Measurements from ENCODE around the gene BLZF1. TPM values are rescaled to one million over a fixed set of nuclear protein-coding genes. Genes with fewer than 3 reads are reported as not detected.

BLZF1 gene
- polyA plus RNA-seq, 2 of the 4 experiments (the other 2 are of a cell fraction) = 15.6 to 29.6 TPM

DNA sequence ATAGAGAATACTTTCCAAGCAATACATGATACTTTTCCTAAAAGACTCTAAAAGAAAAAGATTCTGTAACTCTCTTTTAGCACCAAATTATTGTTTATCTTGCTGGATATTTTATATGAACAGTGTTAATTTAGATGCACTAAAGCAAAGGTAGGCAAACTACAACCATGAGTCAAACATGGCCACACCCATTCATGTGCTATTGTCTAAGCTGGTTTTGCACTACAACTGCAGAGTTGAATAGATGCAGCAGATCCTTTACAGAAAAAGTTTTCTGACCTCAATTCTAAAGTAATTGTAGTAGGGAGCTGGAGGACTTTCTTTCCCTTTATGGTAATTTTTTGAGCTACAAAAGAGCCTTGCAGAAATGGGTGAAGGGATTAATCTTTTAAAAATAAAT lies 19.4 kb downstream of the BLZF1 start:
- TF ChIP-seq RAD21 (conservative IDR thresholded peaks at IDR 0.05 in 1 of 2, IDR thresholded peaks at IDR 0.05 in 1 of 2) (no peak), CHD2 (IDR thresholded peaks at IDR 0.05; ENCODE audit: low read length, partially characterized antibody) (no peak), SREBF2 (IDR thresholded peaks at IDR 0.05) (no peak), CBX2 (IDR thresholded peaks at IDR 0.05; ENCODE audit: borderline replicate concordance, low read depth) (no peak), BHLHE40 (IDR thresholded peaks at IDR 0.05; ENCODE audit: low read depth, low read length) (no peak)
- Histone ChIP-seq H3K4me1 (no peaks in the 10 kb centered on the region), H3K27ac (no peak overlapping the region), H3K4me2 (no peak overlapping the region), H3K4me3 (no peak overlapping the region), H3K9me3 (no peaks in the 10 kb centered on the region)
- ATAC-seq = no peak
- ChIA-PET CTCF (interaction anchor here (0.7 kb wide), 1 partner anchor 22 kb away, joined by 3 read pairs; no protein-coding TSS in a partner anchor), POLR2A (no interaction called here)
- DNase-seq (ENCODE audit: low read depth in 1 of 2, low spot score in 1 of 2) = no peak
- FAIRE-seq = no peak

DNA sequence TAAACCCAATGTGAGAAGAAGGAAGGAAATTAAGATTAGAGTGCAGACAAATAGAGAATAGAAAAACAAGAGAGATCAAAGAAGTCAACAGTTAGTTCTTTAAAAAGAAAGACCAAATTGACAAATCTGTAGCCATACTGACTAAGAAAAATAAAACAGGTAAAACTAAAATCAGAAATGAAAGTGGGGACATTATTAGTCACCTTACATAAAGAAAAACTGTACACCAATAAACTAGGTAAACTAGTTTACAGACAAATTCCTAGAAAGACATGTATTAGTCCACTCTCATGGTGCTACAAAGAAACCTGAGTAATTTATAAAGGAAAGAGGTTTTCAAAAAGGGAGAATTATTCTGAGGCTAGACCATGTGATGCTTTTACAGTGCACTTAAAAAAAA lies 22.3 kb downstream of the BLZF1 start:
- Histone ChIP-seq H3K9me3 (no peaks in the 10 kb centered on the region), H3K27ac (no peak overlapping the region), H3K4me2 (no peak overlapping the region), H3K4me3 (no peak overlapping the region), H3K4me1 (no peaks in the 10 kb centered on the region)
- TF ChIP-seq, protein P1, sequence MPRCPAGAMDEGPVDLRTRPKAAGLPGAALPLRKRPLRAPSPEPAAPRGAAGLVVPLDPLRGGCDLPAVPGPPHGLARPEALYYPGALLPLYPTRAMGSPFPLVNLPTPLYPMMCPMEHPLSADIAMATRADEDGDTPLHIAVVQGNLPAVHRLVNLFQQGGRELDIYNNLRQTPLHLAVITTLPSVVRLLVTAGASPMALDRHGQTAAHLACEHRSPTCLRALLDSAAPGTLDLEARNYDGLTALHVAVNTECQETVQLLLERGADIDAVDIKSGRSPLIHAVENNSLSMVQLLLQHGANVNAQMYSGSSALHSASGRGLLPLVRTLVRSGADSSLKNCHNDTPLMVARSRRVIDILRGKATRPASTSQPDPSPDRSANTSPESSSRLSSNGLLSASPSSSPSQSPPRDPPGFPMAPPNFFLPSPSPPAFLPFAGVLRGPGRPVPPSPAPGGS (IDR thresholded peaks at IDR 0.05) = no peak
- TF ChIP-seq ZFP36 (IDR thresholded peaks at IDR 0.05; ENCODE audit: borderline replicate concordance, partially characterized antibody) (no peak), FOSL2 (IDR thresholded peaks at IDR 0.05) (no peak), FOSL2 (CRISPR knock-in tag; IDR thresholded peaks at IDR 0.05) (no peak), JUNB (IDR thresholded peaks at IDR 0.05) (no peak), TFCP2L1 (CRISPR knock-in tag; IDR thresholded peaks at IDR 0.05) (no peak), FOXS1 (CRISPR knock-in tag; IDR thresholded peaks at IDR 0.05) (no peak), HOXA7 (CRISPR knock-in tag; IDR thresholded peaks at IDR 0.05) (no peak), JUN (IDR thresholded peaks at IDR 0.05) (no peak), RARB (CRISPR knock-in tag; IDR thresholded peaks at IDR 0.05) (no peak)
- TF ChIP-seq, protein P2, sequence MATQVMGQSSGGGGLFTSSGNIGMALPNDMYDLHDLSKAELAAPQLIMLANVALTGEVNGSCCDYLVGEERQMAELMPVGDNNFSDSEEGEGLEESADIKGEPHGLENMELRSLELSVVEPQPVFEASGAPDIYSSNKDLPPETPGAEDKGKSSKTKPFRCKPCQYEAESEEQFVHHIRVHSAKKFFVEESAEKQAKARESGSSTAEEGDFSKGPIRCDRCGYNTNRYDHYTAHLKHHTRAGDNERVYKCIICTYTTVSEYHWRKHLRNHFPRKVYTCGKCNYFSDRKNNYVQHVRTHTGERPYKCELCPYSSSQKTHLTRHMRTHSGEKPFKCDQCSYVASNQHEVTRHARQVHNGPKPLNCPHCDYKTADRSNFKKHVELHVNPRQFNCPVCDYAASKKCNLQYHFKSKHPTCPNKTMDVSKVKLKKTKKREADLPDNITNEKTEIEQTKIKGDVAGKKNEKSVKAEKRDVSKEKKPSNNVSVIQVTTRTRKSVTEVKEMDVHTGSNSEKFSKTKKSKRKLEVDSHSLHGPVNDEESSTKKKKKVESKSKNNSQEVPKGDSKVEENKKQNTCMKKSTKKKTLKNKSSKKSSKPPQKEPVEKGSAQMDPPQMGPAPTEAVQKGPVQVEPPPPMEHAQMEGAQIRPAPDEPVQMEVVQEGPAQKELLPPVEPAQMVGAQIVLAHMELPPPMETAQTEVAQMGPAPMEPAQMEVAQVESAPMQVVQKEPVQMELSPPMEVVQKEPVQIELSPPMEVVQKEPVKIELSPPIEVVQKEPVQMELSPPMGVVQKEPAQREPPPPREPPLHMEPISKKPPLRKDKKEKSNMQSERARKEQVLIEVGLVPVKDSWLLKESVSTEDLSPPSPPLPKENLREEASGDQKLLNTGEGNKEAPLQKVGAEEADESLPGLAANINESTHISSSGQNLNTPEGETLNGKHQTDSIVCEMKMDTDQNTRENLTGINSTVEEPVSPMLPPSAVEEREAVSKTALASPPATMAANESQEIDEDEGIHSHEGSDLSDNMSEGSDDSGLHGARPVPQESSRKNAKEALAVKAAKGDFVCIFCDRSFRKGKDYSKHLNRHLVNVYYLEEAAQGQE (IDR thresholded peaks at IDR 0.05) = no peak
- TF ChIP-seq, protein P3, sequence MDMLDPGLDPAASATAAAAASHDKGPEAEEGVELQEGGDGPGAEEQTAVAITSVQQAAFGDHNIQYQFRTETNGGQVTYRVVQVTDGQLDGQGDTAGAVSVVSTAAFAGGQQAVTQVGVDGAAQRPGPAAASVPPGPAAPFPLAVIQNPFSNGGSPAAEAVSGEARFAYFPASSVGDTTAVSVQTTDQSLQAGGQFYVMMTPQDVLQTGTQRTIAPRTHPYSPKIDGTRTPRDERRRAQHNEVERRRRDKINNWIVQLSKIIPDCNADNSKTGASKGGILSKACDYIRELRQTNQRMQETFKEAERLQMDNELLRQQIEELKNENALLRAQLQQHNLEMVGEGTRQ (IDR thresholded peaks at IDR 0.05) = no peak
- POLR2A ChIA-PET = no interaction called here
- CTCF ChIA-PET = interaction anchor here (0.8 kb wide), 1 partner anchor 787 kb away, joined by 3 read pairs; no protein-coding TSS in a partner anchor
- DNase-seq (ENCODE audit: low read depth in 1 of 2, low spot score in 1 of 2) = no peak
- FAIRE-seq = no peak
- ATAC-seq = no peak

DNA sequence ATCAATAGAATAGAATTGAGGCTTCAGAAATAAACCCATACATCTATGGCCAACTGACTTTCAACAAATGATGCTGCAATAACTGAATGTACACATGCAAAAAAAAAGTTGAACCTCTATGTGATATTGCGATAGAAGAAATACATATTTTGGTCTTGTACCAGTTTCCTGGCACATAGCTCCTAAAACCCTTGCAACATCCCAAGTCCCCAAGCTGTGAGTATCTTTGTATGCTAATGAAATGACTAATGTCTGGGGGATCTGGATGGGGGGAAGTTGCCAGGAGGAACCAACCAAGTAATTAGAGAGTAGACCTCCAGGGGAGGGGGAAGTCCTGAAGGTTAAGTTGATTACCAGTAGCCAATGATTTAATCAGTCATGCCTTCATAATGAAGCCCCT lies 24.4 kb downstream of the BLZF1 start:
- POLR2A ChIA-PET = no interaction called here
- no peak overlapping the region for H3K27ac ChIP-seq
- WGBS (ENCODE audit: missing lambda C conversion rate) = 86% methylated on average over 1 of the region's 1 CpG
- CTCF ChIA-PET = interaction anchor here (0.6 to 1.1 kb wide), 3 partner anchors 9 to 18 kb away, joined by 3 read pairs; no protein-coding TSS in a partner anchor
- H3K9me3 ChIP-seq = no peaks in the 10 kb centered on the region
- no peak for FAIRE-seq
- H3K4me3 ChIP-seq = no peak overlapping the region
- H3K4me1 ChIP-seq = no peaks in the 10 kb centered on the region
- TF ChIP-seq, protein P4, sequence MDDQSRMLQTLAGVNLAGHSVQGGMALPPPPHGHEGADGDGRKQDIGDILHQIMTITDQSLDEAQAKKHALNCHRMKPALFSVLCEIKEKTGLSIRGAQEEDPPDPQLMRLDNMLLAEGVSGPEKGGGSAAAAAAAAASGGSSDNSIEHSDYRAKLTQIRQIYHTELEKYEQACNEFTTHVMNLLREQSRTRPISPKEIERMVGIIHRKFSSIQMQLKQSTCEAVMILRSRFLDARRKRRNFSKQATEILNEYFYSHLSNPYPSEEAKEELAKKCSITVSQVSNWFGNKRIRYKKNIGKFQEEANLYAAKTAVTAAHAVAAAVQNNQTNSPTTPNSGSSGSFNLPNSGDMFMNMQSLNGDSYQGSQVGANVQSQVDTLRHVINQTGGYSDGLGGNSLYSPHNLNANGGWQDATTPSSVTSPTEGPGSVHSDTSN (IDR thresholded peaks at IDR 0.05) = no peak
- no peak for TF ChIP-seq MAZ (IDR thresholded peaks at IDR 0.05; ENCODE audit: borderline replicate concordance, low read depth, low read length)
- no peak for TF ChIP-seq NFE2L2 (conservative IDR thresholded peaks at IDR 0.05; ENCODE audit: low read length)
- TF ChIP-seq CHD4 (IDR thresholded peaks at IDR 0.05; ENCODE audit: borderline replicate concordance) = no peak
- TF ChIP-seq, protein P5, sequence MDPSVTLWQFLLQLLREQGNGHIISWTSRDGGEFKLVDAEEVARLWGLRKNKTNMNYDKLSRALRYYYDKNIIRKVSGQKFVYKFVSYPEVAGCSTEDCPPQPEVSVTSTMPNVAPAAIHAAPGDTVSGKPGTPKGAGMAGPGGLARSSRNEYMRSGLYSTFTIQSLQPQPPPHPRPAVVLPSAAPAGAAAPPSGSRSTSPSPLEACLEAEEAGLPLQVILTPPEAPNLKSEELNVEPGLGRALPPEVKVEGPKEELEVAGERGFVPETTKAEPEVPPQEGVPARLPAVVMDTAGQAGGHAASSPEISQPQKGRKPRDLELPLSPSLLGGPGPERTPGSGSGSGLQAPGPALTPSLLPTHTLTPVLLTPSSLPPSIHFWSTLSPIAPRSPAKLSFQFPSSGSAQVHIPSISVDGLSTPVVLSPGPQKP (IDR thresholded peaks at IDR 0.05; ENCODE audit: low read depth, low read length) = no peak
- TF ChIP-seq HDAC2 (IDR thresholded peaks at IDR 0.05) = no peak
- no peak for TF ChIP-seq ZFP36 (IDR thresholded peaks at IDR 0.05; ENCODE audit: borderline replicate concordance, partially characterized antibody)
- TF ChIP-seq HOXA7 (CRISPR knock-in tag; IDR thresholded peaks at IDR 0.05) = no peak
- TF ChIP-seq, protein P6, sequence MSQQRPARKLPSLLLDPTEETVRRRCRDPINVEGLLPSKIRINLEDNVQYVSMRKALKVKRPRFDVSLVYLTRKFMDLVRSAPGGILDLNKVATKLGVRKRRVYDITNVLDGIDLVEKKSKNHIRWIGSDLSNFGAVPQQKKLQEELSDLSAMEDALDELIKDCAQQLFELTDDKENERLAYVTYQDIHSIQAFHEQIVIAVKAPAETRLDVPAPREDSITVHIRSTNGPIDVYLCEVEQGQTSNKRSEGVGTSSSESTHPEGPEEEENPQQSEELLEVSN (IDR thresholded peaks at IDR 0.05; ENCODE audit: borderline replicate concordance, low read depth) = no peak
- no peak for TF ChIP-seq MYC (IDR thresholded peaks at IDR 0.05; ENCODE audit: borderline replicate concordance, low read length)
- TF ChIP-seq HOXB13 (CRISPR knock-in tag; IDR thresholded peaks at IDR 0.05; ENCODE audit: low read depth) = no peak
- no peak for TF ChIP-seq FOXS1 (CRISPR knock-in tag; IDR thresholded peaks at IDR 0.05)
- no peak for TF ChIP-seq ZSCAN20 (CRISPR knock-in tag; IDR thresholded peaks at IDR 0.05)
- ATAC-seq = no peak
- H3K4me2 ChIP-seq = no peak overlapping the region
- DNase-seq (ENCODE audit: low read depth in 1 of 2, low spot score in 1 of 2) = no peak
